GM12875 (cell line): ENCODE data around the gene GFM2.
"Not testable (repeated sequence)": the region's sequence is repeated elsewhere in the genome, so short reads cannot be mapped to it uniquely, and the experiment has no call there.

ENCODE experiments used
- H3K4me3 ChIP-seq: one replicate; pipeline ENCODE4 v1.5.1; 2011; ENCODE audit warnings: low read depth, low read length, control low read depth
- TF ChIP-seq, protein P1 (sequence below): IDR thresholded peaks from 2 replicates; pipeline ENCODE4 v1.5.1; 2011; ENCODE audit warnings: low read depth, mild to moderate bottlenecking, control low read depth, inconsistent platforms, low read length, moderate library complexity, borderline replicate concordance; ENCODE audit not compliant: insufficient read depth

GFM2 gene

DNA sequence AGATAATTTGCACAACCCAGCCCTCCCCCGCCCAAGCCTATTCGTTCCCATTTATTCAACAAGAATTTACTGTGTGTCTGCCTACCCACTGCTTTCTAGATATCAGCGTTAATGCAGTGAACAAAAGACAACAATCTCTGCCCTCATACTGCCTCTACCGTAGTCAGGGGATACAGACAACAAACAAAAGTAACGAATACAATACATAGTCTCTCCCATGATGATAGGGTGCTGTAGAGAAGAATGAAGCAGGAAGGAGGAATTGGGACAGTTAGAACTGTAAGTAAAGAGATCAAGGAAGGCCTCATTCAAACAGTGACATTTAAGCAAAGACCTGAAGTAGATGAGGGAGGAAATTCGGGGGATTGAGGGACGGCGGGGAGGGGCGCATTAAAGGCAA, 1.7 kb downstream of the GFM2 start:
- TF ChIP-seq, protein P1, sequence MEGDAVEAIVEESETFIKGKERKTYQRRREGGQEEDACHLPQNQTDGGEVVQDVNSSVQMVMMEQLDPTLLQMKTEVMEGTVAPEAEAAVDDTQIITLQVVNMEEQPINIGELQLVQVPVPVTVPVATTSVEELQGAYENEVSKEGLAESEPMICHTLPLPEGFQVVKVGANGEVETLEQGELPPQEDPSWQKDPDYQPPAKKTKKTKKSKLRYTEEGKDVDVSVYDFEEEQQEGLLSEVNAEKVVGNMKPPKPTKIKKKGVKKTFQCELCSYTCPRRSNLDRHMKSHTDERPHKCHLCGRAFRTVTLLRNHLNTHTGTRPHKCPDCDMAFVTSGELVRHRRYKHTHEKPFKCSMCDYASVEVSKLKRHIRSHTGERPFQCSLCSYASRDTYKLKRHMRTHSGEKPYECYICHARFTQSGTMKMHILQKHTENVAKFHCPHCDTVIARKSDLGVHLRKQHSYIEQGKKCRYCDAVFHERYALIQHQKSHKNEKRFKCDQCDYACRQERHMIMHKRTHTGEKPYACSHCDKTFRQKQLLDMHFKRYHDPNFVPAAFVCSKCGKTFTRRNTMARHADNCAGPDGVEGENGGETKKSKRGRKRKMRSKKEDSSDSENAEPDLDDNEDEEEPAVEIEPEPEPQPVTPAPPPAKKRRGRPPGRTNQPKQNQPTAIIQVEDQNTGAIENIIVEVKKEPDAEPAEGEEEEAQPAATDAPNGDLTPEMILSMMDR, result no peak
- no peak overlapping the region for H3K4me3 ChIP-seq

DNA sequence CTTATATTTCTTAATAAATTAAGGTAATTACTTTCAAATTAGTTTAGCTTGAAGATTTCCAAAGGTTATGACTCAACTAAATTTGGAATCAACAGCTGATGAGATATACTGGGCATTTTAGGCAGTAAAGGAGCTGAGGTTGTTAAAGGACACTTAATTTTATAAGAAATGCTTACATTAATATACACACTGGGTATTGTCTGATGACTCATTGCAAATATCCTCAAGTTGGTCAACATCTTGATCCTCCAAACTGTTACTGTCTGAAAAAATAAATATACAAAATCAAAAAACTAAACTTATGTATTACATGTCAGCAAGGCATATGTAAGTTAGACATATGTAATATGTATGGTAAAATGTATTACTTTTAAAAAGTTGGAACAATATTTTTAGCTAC, 3.4 kb downstream of the GFM2 start:
- TF ChIP-seq, protein P1, result no peak
- no peak overlapping the region for H3K4me3 ChIP-seq

DNA sequence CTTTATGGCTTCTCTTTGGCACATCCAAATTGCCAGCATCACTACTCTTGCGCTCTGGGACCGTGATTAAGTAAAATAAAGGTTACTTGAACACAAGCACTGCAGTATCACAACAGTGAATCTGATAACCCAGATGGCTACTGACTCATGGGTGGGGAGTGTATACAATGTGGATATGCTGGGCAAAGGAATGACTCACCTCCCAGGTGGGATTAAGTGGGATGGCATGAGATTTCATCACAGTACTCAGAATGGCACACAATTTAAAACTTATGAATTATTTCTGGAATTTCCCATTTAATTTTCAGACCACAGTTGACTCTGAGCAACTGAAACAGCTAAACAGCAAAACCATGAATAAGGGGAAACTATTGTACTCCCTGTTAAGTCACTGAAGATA, 4.3 kb downstream of the GFM2 start:
- TF ChIP-seq, protein P1, result no peak
- H3K4me3 ChIP-seq, result no peak overlapping the region

DNA sequence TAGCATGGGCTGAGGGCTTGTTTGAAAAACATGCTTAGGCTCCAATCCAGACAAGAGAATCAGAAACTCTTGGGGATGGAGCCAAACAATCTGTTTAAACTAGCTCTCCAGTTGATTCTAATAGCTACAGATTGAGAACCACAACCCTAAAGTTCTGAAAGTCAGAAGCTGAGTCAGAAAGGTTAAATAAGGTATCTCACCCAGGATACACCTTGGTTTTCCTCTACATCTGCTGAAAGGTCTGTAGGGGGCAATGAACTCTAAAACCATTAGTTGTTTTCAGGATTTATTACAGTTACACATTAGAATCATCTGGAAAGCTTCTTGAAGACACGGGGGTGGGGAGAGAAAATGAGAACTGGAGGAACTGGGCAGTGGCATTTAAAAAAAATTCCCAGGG, 5.7 kb downstream of the GFM2 start:
- no peak overlapping the region for H3K4me3 ChIP-seq
- TF ChIP-seq, protein P1, result no peak

DNA sequence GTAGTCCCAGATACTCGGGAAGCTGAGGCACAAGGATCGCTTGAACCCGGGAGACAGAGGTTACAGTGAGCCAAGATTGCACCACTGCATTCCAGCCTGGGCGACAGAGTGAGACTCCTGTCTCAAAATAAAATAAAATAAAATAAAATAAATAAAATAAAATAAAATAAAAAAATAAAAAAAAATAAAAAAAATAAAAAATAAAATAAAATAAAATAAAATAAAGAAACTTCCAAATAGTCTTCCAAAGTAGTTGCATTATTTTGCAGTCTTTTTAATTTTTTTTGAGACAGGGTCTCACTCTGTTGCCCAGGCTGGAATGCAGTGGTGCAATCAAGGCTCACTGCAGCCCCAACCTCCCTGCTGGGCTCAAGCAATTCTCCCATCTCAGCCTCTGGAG, 18.2 kb downstream of the GFM2 start:
- H3K4me3 ChIP-seq, result not testable (repeated sequence)

DNA sequence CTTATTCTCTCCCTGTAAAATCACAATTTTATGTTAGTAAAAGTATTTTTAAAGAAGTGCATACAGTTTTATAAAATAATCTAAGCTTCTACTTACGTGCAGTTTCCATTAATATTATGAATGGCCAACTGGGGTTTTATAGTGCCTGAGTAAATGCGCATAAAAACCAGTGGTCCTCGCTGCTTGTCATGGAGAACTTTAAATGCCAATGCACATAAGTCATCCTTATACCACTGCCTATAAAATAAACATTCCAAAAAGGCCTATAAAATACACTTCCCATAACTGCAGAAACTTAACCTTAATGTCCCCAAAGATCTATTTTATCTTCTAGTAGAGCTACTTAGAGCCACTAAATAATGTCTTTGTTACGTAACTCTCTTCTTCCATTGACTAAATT, 28.5 kb downstream of the GFM2 start:
- TF ChIP-seq, protein P1, result no peak
- no peak overlapping the region for H3K4me3 ChIP-seq

DNA sequence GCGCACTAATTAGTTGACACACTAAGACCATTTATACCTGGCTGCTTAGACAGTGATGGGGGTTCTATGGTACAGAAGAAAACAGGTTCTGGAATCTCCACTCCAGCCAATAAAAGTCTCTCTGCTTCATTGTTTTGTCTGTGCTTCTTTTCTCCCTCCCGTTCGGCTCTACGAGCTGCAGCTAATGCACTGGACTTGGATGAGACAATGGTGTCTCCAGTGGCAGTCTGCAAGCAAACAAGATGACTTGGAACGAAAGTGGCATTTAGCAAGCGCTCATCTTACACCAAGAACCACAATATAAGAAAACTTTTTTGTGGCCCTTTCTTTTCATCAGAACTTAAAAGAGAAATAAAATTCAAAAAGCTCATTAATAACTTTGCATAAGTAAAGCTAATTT, 30.2 kb downstream of the GFM2 start:
- H3K4me3 ChIP-seq, result no peak overlapping the region
- TF ChIP-seq, protein P1, result no peak

DNA sequence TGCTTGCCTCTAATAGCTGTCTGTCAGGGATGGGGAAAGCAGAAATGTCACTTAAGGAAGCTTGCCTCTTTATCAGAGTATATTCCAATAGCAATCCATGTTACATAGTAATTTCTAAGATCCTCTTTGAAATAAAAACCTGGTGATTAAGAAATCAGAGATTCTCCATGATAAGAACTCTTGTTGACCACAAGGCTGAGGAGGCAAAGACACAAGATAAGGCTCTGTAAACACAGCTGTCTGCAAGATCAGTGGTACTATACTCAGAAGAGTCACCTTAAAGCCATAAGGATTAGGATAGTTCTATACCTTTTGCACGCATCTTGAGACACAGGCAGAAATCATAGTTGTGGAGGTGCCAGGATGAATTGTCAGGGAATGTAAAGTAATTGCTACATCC, 41.6 kb downstream of the GFM2 start:
- H3K4me3 ChIP-seq, result no peak overlapping the region
- TF ChIP-seq, protein P1, result no peak
